HG03460 (cell line): ENCODE measurements around the gene RALGPS1.

ENCODE experiments used
- ATAC-seq: cut with Tn5 transposase; IDR thresholded peaks from one replicate; pipeline ENCODE4 v1.9.1; 2021; ENCODE audit not compliant: unreplicated experiment

RALGPS1 gene, protein sequence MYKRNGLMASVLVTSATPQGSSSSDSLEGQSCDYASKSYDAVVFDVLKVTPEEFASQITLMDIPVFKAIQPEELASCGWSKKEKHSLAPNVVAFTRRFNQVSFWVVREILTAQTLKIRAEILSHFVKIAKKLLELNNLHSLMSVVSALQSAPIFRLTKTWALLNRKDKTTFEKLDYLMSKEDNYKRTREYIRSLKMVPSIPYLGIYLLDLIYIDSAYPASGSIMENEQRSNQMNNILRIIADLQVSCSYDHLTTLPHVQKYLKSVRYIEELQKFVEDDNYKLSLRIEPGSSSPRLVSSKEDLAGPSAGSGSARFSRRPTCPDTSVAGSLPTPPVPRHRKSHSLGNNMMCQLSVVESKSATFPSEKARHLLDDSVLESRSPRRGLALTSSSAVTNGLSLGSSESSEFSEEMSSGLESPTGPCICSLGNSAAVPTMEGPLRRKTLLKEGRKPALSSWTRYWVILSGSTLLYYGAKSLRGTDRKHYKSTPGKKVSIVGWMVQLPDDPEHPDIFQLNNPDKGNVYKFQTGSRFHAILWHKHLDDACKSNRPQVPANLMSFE

DNA sequence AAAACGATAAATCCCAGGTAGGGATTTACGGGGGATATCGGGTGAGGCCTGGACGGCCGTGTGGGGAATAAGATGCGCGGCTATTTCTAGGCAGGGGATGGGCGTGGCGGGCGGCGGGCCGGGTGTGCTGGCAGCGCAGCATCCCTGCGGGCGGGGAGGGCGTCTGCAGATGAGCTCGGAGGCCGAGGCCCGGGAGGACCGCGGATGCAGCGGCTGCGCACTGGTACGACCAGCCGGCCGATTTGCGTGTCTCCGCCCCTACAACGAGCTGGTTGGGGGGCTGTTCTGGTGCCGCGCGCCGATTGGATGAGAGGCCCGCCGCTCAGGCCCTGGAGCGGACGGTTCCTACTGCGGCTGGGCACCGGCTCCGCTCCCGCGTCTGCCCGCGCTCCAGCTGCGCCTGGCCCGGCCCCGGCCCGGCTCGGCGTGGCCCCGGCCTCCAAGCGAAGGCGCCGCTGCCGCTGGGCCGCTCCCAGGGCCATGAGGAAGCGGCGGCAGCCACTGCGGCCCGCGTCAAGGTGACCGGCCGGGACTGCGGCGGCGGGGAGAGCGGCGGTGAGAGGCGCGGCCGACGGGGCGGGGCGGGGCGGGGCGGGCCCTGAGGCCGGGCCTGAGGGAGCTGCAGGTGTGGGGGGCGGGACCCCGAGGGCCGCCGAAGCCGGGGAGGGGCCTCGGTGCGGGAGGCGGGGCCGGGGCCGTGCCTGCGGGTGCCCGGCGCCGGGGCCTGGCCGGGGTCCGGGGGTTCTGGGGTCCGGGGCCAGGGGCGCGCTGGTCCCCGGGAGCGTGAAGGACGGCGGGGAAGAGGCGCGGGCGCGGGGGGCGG lies at the start of gene RALGPS1:
RALGPS1 (plus strand) TSS at position 325 of the 823 bp plus-strand sequence. CDS start 47,508 bp downstream, outside the sequence.
- peak; percentile 97 for ATAC-seq

DNA sequence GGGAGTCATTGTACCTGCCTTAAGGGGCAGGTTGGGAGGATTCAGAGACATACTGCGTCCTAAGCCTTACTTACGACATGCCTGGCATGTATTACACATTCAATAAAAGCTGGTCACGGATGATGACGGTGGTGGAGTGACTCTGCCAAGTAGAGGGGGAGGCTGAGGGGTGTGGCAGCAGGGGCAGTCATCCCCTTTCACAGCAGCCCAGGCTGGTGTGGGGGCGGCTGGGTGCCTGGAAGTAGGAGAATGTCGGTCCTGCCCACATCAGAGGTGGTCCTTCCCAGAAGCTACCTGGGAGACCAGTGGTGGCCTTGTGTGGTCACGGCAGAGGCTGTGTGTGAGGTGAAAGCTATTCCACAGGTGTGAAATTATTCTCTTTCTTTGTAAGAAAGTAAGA lies 45.2 kb upstream of the RALGPS1 start:
- no peak for ATAC-seq

DNA sequence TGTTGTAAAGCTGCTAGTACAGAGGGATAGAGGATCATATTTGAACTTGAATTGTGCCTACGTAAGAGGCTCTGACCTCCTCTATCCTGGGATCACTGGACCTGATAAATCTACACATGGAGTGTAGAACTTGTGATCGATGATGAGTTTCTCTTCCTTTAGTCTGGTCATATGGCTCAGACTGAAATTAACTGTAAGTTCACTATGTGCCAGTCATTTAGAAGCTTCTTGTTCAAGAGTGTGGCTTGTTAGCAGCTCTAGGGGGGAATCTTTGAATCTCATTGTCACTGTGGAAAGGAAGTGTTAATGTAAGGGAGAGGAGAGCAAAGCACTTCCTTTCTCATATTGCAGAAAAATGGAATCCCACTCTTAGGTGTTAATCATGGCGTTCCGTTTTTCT lies 42.1 kb upstream of the RALGPS1 start:
- no peak for ATAC-seq

DNA sequence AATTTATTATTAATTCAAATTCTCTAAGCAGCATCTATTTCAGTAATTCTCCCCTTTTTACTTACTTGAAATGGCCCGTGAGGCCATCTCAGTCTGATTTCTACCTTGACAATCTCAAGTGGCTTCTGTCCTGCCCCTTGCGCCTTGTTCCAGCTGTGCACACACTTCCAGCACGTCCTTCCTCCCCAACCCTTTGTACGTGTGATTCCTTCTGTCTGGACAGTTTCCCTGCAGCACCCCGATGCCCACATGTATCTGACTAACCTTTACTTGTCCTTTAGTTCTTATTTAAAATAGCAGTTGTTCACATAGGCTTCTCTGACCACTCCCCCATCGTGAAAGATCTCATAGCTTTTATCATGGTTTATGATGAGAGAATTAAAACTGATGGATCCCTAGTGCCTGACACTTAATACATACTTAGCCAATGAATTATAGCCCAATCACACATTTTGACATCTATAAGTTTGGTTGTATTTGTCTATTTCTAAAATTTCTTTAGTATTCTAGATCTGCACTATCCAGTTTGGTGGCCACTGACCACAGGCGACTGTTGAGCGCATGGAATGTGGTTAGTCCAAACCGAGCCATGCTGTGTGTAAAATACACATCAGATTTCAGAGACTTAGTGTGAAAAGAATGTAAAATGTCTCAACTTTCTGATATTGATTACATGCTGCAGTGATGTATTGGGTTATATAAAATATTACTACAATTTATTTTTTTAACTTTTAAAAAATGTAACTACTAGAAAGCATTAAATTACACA lies 39.9 kb upstream of the RALGPS1 start:
- ATAC-seq, result no peak

DNA sequence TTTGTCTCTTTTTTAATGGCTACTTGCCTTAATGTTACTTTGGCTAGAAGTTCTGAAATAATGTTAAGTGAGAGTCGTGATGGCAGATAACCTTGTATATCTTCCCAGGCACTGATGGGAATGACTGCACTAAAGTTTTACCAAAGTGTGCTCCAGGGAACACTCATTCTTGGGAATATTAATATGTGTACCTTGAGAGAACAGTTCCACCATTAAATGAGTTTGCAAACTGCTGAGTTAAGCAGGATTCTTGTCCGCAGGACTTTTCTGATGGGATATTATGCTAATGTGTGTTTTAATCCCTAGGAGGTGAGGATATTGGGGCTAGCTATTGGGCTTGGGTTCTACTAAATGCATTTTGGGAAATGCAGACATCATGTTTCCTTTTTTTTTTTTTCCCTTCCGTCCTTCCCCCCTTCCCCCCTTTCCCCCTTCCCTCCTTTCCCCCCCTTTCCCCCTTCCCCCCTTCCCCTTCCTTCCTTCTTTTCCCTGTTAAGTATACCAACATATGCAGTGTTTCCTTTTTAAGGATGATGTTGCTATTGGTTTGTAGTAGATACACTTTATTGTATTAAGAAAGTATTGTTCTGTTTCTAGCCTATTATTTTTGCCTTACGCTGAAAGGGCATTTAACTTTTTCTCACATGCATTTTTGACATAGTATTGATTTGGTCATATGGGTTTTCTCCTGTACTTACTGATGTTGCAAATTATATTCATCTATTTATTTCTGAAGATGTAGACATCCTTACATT lies 38.6 kb upstream of the RALGPS1 start:
- no peak for ATAC-seq

DNA sequence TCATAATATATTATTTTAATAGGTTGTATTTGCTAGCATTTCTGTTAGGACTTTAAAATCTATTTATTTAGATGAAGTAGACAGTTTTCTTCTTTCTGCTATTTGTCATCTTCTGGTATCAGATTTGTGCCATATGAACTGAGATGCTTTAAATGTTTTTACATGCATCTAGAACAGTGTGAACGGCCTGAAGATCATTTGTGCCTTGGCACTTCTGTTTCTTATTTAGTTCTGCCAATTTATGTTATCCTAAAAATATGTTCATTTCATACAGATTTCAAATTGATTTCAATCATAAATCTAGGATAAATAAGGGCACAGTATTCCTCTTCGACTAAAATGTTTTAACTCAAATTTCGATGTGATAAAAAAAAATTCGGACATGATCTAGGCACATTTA lies 38.1 kb upstream of the RALGPS1 start:
- no peak for ATAC-seq

DNA sequence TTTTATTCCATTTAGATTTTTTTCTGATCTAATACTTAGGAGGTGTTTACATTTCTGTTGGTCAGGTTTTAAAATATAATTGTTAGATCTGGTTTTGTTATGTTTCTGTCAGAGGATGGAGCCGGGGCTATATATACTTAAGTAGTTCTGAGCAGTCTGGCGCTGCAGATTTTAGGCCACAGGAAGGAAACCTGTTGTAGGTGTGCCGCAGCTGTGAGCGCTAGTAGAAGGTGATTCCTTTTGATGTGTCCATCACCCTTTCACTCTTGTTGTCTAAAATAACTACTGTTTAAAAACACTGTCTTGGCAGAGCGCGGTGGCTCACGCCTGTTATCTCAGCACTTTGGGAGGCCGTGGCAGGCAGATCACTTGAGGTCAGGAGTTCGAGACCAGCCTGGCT lies 37.2 kb upstream of the RALGPS1 start:
- ATAC-seq, result no peak

DNA sequence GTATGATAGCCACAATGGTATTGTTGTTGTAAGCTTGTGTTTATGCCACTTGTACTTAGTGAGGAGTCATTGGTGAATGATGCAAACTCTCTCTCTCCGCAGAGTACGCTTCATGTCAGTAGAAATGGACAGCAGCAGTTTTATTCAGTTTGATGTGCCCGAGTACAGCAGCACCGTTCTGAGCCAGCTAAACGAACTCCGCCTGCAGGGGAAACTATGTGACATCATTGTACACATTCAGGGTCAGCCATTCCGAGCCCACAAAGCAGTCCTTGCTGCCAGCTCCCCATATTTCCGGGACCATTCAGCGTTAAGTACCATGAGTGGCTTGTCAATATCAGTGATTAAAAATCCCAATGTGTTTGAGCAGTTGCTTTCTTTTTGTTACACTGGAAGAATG lies 35.3 kb upstream of the RALGPS1 start:
- ATAC-seq, result no peak

DNA sequence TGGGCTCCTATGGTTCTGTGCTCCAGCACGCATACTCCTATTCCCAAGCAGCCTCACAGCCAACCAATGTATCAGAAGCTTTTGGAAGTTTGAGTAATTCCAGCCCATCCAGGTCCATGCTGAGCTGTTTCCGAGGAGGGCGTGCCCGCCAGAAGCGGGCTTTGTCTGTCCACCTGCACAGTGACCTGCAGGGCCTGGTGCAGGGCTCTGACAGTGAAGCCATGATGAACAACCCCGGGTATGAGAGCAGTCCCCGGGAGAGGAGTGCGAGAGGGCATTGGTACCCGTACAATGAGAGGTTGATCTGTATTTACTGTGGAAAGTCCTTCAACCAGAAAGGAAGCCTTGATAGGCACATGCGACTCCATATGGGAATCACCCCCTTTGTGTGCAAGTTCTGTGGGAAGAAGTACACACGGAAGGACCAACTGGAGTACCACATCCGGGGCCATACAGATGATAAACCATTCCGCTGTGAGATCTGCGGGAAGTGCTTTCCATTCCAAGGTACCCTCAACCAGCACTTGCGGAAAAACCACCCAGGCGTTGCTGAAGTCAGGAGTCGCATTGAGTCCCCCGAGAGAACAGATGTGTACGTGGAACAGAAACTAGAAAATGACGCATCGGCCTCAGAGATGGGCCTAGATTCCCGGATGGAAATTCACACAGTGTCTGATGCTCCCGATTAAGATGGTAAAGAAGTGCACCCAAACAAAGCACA lies 34.2 kb upstream of the RALGPS1 start:
- ATAC-seq, result no peak

DNA sequence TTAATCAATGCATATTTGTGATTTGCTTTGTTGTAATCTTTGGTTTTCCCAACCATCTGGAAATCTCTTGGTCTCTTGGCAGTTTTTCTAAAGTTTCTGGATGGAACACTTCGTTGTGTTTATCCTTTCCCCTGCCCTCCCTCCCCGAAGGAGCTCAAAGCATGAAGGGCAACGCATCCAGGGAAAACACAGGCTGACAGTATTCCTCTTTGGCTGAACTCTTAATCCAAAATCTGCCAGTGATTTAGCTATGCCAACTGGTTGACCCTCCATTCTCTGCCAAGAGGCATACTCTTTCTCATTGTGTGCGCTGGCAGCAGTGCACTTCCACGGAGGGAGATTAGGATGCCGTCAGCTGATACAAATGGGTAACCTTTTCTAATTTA lies 33.6 kb upstream of the RALGPS1 start:
- ATAC-seq, result no peak

DNA sequence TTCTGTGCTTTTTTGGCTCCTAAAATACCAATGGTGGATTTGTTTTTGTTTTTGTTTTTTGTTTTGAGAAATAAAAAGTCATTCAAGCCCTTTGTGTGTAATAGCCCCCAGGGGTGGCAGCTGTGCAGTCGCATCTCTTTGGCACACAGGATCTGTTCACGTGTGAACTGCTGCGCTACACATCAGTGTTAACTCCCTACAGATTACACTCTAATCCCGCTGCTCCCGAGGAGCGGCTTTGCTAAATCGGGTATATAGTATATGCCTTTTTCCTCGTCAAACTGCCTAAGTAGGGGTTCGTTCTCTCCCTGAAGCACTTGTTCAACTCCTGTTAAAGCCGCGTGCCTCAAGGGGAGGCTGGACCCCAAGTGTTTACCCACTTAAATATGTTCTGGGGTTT lies 31.8 kb upstream of the RALGPS1 start:
- no peak for ATAC-seq

DNA sequence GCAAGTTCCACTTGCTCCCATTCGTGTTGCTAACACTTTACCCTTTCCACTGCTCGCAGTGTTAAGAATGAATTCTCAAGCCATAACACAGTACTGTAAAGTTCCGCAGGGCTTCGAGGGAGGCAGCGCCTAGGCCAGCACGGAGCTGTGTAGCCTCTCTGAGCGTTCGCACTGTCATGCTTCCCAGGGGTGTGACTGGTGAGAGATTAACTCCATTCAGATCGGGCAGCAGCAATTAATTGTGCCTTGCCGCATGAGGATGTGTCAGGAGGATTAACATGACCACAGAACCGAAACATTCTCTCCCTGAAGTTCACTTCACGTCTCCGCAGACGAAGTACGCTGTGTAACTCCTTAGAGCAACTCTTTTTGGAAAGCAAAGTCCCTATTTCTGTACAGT lies 30.9 kb upstream of the RALGPS1 start:
- ATAC-seq, result no peak

DNA sequence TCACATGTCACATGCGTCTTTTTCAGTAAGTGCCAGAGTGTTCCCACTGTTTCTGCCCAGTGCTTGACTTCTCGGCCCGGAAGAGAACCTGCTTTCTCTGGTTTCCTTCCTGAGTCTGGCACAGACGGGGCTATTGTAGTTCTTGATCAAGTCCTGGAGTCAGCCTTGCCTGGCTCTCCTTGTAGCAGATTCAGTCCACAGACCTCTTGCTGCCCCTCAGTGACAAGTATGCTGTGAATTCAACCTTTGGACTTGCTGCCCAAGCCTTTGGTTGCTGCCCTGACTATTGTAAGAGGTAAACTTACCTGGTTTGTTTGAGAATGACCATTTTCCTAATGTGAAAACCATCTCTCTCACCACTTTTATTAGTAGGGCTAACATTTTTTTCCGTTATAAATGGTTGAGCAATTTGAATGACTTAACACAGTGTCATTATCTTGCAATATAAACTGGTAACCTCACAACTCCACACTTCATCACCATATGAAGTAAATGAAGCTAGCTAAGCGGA lies 29.4 kb upstream of the RALGPS1 start:
- ATAC-seq, result no peak

DNA sequence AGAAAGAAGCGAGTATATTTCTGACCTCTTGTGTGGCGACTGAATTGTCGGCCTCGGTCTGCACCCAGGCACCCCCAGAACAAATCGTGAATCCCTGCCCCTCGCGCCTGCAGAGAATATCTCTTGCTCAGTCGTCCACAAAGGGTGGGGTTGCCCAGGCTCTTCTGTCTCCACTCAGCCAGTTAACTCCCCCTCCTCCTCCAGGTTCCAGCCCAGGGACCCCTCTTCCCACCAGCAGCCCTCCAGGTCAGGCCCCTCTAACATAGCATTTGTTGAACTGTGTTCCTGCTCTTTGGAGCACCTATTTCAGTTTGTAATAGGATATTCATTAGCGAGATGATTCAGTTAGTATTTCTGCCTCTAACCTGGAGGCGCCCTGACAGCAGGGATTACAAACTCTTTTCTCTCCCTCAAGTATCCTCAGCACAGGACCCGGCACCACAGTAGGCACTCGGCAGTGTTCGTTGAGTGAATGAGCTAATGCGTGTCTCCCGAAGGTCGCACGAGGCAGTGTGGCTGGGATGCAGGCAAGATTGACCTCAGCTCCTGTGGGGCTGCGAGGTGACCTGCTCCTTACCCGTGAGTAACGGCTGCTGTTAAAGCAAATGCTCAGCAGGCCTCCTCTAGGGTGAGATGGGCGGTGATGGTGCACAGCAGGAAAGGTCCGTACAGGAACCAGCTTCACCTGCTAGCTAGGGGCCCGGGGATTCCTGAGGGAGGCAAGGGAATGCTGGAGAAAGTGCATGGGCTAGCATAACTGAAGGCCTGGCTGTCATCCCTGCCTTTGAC lies 28.4 kb upstream of the RALGPS1 start:
- ATAC-seq, result no peak

DNA sequence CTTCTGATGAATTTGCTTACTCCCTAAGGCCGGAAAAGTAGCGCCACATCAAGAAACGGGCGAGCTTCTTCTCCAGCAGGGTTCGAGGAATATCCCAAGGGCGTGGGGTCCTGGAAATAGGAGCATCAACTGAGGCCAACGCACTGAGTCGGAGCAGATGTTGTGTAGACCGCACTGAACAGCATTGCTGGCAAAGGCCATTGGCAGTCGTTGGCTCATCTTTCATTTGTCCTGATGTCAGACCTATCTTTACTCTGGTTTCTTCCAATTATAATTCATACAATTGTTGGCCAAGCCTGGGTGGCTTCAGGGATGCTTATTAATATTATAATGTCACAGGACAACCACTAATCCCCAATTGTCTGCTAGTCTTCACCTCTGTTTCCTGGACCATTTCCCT lies 27.7 kb upstream of the RALGPS1 start:
- ATAC-seq, result no peak

DNA sequence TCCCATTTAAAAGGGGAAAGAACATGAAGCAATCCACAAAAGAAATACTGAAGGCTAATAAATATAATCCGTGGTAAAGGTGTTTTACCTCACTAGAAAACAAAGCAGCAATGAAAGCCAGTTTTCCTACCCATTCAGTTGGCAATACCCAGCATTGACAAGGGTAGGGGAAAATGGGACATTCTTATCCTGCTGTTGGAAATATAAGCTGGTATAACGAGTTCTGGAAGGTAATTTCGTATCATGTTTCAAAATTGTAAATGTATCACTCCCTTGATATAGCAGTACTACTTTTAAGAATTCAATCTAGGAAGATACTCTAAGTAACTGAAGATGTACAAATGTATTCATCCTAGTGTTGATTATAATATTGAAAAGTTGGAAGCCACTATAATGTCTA lies 22.9 kb upstream of the RALGPS1 start:
- ATAC-seq, result no peak

DNA sequence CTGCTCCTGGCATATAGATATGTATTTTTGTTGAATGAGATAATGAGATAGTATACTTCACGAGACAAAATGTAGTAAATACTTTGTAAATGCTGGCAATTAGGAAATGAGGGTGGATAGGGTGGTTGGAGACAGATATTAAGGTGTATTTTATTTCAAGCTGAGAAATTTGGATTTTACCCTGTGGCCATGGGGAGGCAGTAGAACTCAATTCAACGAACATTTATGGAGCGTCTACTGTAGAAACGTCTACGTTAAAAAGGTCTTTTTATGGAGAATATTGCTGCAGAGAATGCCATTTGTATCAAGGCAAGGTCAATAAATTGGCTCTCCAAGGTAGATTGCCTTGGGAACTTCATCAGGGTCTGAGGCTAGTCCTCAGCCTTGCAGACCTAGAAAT lies 21.5 kb upstream of the RALGPS1 start:
- no peak for ATAC-seq

DNA sequence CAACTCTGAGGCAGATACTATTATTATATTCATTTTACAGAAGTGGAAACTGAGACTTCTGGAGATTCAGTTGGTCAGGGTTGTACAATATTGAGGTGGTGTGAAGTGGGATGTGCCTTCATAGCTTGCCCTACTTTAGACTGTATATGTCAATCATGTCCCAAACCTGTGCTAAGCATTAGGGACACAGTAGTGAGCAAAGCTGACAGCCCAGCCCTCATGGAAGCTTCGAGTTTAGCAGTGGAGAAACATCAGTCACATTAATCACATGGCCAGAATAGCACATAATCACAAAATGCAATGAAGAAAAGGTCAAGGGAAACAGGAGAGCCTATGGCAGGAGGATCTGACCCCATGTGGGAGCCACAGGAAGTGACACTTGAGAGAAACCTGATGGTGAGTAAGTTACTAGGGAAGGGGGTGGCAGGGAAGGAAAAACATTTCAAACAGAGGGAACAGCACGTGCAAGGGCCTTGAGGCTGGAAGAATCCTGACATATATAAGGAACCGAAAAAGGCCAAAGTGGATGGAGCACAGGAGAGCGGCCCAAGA lies 20.5 kb upstream of the RALGPS1 start:
- ATAC-seq, result no peak

DNA sequence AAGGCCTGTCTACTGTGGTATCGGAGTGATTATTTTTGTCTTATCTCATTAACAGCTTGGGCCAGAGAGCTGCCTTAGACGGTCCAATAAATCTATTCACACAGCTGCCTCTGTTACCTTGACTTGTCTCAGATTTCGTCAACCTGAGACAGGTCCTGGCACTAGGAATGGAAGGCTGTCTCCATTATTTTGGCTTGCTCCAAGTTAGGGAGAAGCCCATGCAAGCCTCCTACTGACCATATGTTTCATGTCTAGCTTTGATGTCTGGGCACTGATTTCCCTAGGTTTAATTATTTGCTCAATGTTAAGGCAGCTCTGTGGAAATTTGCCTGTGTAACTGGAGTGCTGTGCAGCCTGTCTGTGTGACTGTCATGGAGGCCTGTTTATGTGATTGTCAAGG lies 12.4 kb upstream of the RALGPS1 start:
- ATAC-seq, result no peak
